WTC11 (cell line): ENCODE data around the gene SHQ1. TPM values are rescaled to one million over a fixed set of nuclear protein-coding genes. Genes with fewer than 3 reads are reported as not detected.

Source experiments
- ATAC-seq: fragments of 200-7000 bp; cut with Tn5 transposase; 2 replicates; pipeline ENCODE4 v1.10.0; 2021; ENCODE audit warnings: mild to moderate bottlenecking, moderate library complexity
- CTCF ChIA-PET: fragments of 300-600 bp; sonication (Branson Sonifier 250); formaldehyde crosslinking; loops from one replicate; lab custom pipeline; 2021; ENCODE audit warnings: antibody characterized with exemption; lab: Charles Lee
- POLR2A ChIA-PET: fragments of 350-600 bp; sonication (Branson Sonifier 250); formaldehyde crosslinking; loops from one replicate; lab custom pipeline; 2021; ENCODE audit warnings: antibody characterized with exemption; lab: Charles Lee
- DNase-seq: peaks from one replicate; pipeline ENCODE4 v3.0.0; 2021; ENCODE audit warnings: low spot score
- H3K27ac Mint-ChIP-seq: 2 replicates; pipeline ENCODE4 v1.8.0; 2021; ENCODE audit warnings: mixed read lengths
- H3K27me3 Mint-ChIP-seq: 2 replicates; pipeline ENCODE4 v1.8.0; 2021; ENCODE audit warnings: low read depth, mild to moderate bottlenecking, moderate library complexity, mixed read lengths
- H3K36me3 Mint-ChIP-seq: 2 replicates; pipeline ENCODE4 v1.8.0; 2021; ENCODE audit warnings: mixed read lengths
- H3K4me1 Mint-ChIP-seq: 2 replicates; pipeline ENCODE4 v1.8.0; 2022; ENCODE audit warnings: mixed read lengths
- H3K4me3 Mint-ChIP-seq: 2 replicates; pipeline ENCODE4 v1.8.0; 2021; ENCODE audit warnings: mild to moderate bottlenecking, moderate library complexity, mixed read lengths
- H3K9me3 Mint-ChIP-seq: 2 replicates; pipeline ENCODE4 v1.8.0; 2021; ENCODE audit warnings: mixed read lengths
- ATF2 ChIP-seq: sonication (generic); formaldehyde crosslinking; IDR thresholded peaks from 2 replicates; pipeline ENCODE4 v1.8.1; 2022; ENCODE audit warnings: low read depth, missing genetic modification reagents, borderline replicate concordance
- CBFB ChIP-seq: sonication (generic); formaldehyde crosslinking; IDR thresholded peaks from 2 replicates; pipeline ENCODE4 v1.8.1; 2022; ENCODE audit warnings: mild to moderate bottlenecking, low read depth, missing genetic modification reagents
- CREB1 ChIP-seq: sonication (generic); formaldehyde crosslinking; IDR thresholded peaks from 2 replicates; pipeline ENCODE4 v1.8.0; 2023; ENCODE audit warnings: mild to moderate bottlenecking, missing genetic modification reagents
- E2F4 ChIP-seq: sonication (generic); formaldehyde crosslinking; IDR thresholded peaks from 2 replicates; pipeline ENCODE4 v1.8.1; 2022; ENCODE audit warnings: low read depth, mild to moderate bottlenecking, moderate library complexity, missing genetic modification reagents, borderline replicate concordance
- FOXK1 ChIP-seq: sonication (generic); formaldehyde crosslinking; IDR thresholded peaks from 2 replicates; pipeline ENCODE4 v1.8.0; 2022; ENCODE audit warnings: mild to moderate bottlenecking, moderate library complexity, missing genetic modification reagents
- FOXP1 ChIP-seq: sonication (generic); formaldehyde crosslinking; IDR thresholded peaks from 2 replicates; pipeline ENCODE4 v1.8.0; 2022; ENCODE audit warnings: missing genetic modification reagents, mild to moderate bottlenecking, moderate library complexity, borderline replicate concordance
- GABPB1 ChIP-seq: sonication (generic); formaldehyde crosslinking; IDR thresholded peaks from 2 replicates; pipeline ENCODE4 v1.8.1; 2023; ENCODE audit warnings: mild to moderate bottlenecking, missing genetic modification reagents
- JUN ChIP-seq: sonication (generic); formaldehyde crosslinking; IDR thresholded peaks from 2 replicates; pipeline ENCODE4 v1.8.0; 2023; ENCODE audit warnings: mild to moderate bottlenecking, missing genetic modification reagents
- MAX ChIP-seq: sonication (generic); formaldehyde crosslinking; IDR thresholded peaks from 2 replicates; pipeline ENCODE4 v1.8.0; 2022; ENCODE audit warnings: mild to moderate bottlenecking, missing genetic modification reagents
- NFE2L1 ChIP-seq: sonication (generic); formaldehyde crosslinking; IDR thresholded peaks from 2 replicates; pipeline ENCODE4 v1.8.1; 2023; ENCODE audit warnings: missing genetic modification reagents
- NR1H2 ChIP-seq: sonication (generic); formaldehyde crosslinking; IDR thresholded peaks from 2 replicates; pipeline ENCODE4 v1.9.0; 2021; ENCODE audit warnings: mild to moderate bottlenecking, moderate library complexity, missing genetic modification reagents
- SP1 ChIP-seq: sonication (generic); formaldehyde crosslinking; conservative IDR thresholded peaks from 2 replicates; pipeline ENCODE4 v1.8.1; 2022; ENCODE audit warnings: missing genetic modification reagents
- ZNF219 ChIP-seq: sonication (generic); formaldehyde crosslinking; IDR thresholded peaks from 2 replicates; pipeline ENCODE4 v1.8.0; 2023; ENCODE audit warnings: missing genetic modification reagents, mild to moderate bottlenecking, borderline replicate concordance
- ZNF232 ChIP-seq: sonication (generic); formaldehyde crosslinking; IDR thresholded peaks from 2 replicates; pipeline ENCODE4 v1.8.0; 2022; ENCODE audit warnings: mild to moderate bottlenecking, missing genetic modification reagents
- ZNF317 ChIP-seq: sonication (generic); formaldehyde crosslinking; IDR thresholded peaks from 2 replicates; pipeline ENCODE4 v1.8.1; 2023; ENCODE audit warnings: low read depth, mild to moderate bottlenecking, moderate library complexity, missing genetic modification reagents, borderline replicate concordance
- ZNF671 ChIP-seq: fragments of 250-450 bp; sonication (Bioruptor Pico); IDR thresholded peaks from 2 replicates; pipeline ENCODE4 v1.8.0; 2021; ENCODE audit warnings: mild to moderate bottlenecking
- ZSCAN18 ChIP-seq: fragments of 250-450 bp; sonication (Bioruptor Pico); IDR thresholded peaks from 2 replicates; pipeline ENCODE4 v2.1.2; 2022; ENCODE audit warnings: mild to moderate bottlenecking, moderate library complexity
- total RNA-seq: library from RNA; stranded (reverse); gene quantifications from 3 replicates; pipeline ENCODE4 v1.2.3, GENCODE V29; 2021

The SHQ1 gene
- total RNA-seq, 1 experiment from 2014 or later, result 29.1 TPM

GRCh38 chr3:72700106-72700505, 148.1 kb downstream of the SHQ1 start:
- no peak for ATAC-seq
- CTCF ChIA-PET, result no interaction called here
- Mint-ChIP-seq H3K27ac (no peak overlapping the region), H3K9me3 (no peaks in the 10 kb centered on the region)
- DNase-seq, result no peak
- TF ChIP-seq ZNF317 (no peak), GABPB1 (CRISPR knock-in tag) (no peak), ATF2 (no peak), SP1 (CRISPR knock-in tag) (no peak), MAX (CRISPR knock-in tag) (no peak), CREB1 (CRISPR knock-in tag) (no peak), E2F4 (CRISPR knock-in tag) (no peak), NFE2L1 (no peak), ZNF671 (CRISPR knock-in tag) (no peak), ZNF219 (CRISPR knock-in tag) (no peak), ZSCAN18 (CRISPR knock-in tag) (no peak), FOXK1 (CRISPR knock-in tag) (no peak), JUN (CRISPR knock-in tag) (no peak)
- TF ChIP-seq, all 79 proteins: peak for 0
- Mint-ChIP-seq H3K27me3 (no peaks in the 10 kb centered on the region), H3K4me3 (no peak overlapping the region), H3K4me1 (peaks cover 27% of the 10 kb centered on the region), H3K36me3 (no peaks in the 10 kb centered on the region)
- POLR2A ChIA-PET, result no interaction called here

- H3K36me3 Mint-ChIP-seq, result no peaks in the 10 kb centered on the region
These were observed 148.6 kb downstream of the SHQ1 start for GRCh38 chr3:72699631-72700030.

More at GRCh38 chr3:72699631-72700030, 148.6 kb downstream of the SHQ1 start:
- H3K9me3 Mint-ChIP-seq, result no peaks in the 10 kb centered on the region
- ChIA-PET POLR2A (no interaction called here), CTCF (no interaction called here)
- ATAC-seq (no peak), DNase-seq (no peak)
- no peaks in the 10 kb centered on the region for H3K27me3 Mint-ChIP-seq
- H3K4me1 Mint-ChIP-seq, result peaks cover 27% of the 10 kb centered on the region
- TF ChIP-seq CBFB (CRISPR knock-in tag) (no peak), NR1H2 (CRISPR knock-in tag) (no peak), ATF2 (no peak), ZNF232 (CRISPR knock-in tag) (no peak), FOXP1 (CRISPR knock-in tag) (no peak)
- no peak overlapping the region for H3K27ac Mint-ChIP-seq
- H3K4me3 Mint-ChIP-seq, result no peak overlapping the region

Other genes starting within 250 kb of the SHQ1 start
- 5.3 to 6.5 TPM (median 6.2 TPM) in 3 replicates for gene GXYLT2, start 39.6 kb upstream of the SHQ1 start, total RNA-seq
- 70.3 to 80.4 TPM (median 78.1 TPM) in 3 replicates for gene PPP4R2, start 148.4 kb upstream of the SHQ1 start, total RNA-seq
- 2.3 to 4.3 TPM (median 3.1 TPM) in 3 replicates for gene EBLN2, start 213.2 kb upstream of the SHQ1 start, total RNA-seq